Right atrium auricular region (tissue), 2 donors: ENCODE data around the gene HASPIN. TPM values are rescaled to one million over a fixed set of nuclear protein-coding genes. Genes with fewer than 3 reads are reported as not detected.
"Not testable (repeated sequence)": the region's sequence is repeated elsewhere in the genome, so short reads cannot be mapped to it uniquely, and the experiment has no call there.

Source experiments
- DNase-seq: peaks from one replicate; pipeline ENCODE4 v3.0.0-alpha.2; 2019; ENCODE audit warnings: low spot score
- H3K27ac ChIP-seq, 2 donors: fragments of 200-600 bp; sonication (generic); 1 replicate in 1 of 2; 2 replicates in 1 of 2; pipeline ENCODE4 v1.5.1; 2016 to 2019
- H3K27me3 ChIP-seq, 2 donors: fragments of 200-600 bp; sonication (generic); one replicate each; pipeline versions ENCODE4 v1.5.1 to v1.6.0; 2017 to 2019
- H3K36me3 ChIP-seq: fragments of 200-600 bp; sonication (generic); one replicate; pipeline ENCODE4 v1.5.1; 2016
- H3K4me1 ChIP-seq, 2 donors: fragments of 200-600 bp; sonication (generic); one replicate each; pipeline versions ENCODE4 v1.5.1 to v1.6.0; 2017 to 2019
- H3K4me3 ChIP-seq, 2 donors: fragments of 200-600 bp; sonication (generic); 1 replicate in 1 of 2; 2 replicates in 1 of 2; pipeline ENCODE4 v1.5.1; 2017 to 2019; ENCODE audit warnings: mild to moderate bottlenecking in 1 of 2, moderate library complexity in 1 of 2
- H3K9me3 ChIP-seq, 2 donors: fragments of 200-600 bp; sonication (generic); one replicate each; pipeline ENCODE4 v1.5.1; 2019
- total RNA-seq, 2 donors: library from RNA; depleted of rRNA; stranded (reverse); fragments of >200 nt; gene quantifications; one replicate each; pipeline ENCODE4 v1.1.0, GENCODE V29; 2016
- TF ChIP-seq, protein P1 (sequence below), 2 donors: fragments of 200-600 bp; sonication (generic); IDR thresholded peaks; one replicate each; pipeline ENCODE4 v1.5.1; 2019; ENCODE audit warnings: antibody characterized with exemption in 2 of 2

The HASPIN gene
- total RNA-seq, 2 donors from 2014 or later, result not detected

DNA sequence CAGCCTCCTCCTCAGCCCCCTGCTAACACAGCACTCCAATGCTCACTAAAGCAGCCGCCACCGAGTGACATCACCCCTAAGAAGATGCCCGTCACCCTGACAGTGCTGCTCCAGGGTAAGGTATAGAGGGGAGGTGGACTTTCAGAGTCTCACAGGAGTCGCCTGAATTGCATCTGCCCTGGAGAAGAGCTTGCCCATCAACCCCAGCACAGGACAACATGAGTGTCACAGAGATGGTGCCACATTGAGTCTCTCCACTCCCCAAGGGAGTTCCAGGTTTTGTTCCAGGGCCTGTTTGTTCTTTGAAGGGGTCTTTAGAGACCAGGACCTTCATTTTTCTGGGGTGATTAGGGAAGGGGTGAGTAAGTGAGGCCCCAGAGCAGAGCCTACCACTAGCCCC is 25.6 kb upstream of the HASPIN start:
- TF ChIP-seq, protein P1, sequence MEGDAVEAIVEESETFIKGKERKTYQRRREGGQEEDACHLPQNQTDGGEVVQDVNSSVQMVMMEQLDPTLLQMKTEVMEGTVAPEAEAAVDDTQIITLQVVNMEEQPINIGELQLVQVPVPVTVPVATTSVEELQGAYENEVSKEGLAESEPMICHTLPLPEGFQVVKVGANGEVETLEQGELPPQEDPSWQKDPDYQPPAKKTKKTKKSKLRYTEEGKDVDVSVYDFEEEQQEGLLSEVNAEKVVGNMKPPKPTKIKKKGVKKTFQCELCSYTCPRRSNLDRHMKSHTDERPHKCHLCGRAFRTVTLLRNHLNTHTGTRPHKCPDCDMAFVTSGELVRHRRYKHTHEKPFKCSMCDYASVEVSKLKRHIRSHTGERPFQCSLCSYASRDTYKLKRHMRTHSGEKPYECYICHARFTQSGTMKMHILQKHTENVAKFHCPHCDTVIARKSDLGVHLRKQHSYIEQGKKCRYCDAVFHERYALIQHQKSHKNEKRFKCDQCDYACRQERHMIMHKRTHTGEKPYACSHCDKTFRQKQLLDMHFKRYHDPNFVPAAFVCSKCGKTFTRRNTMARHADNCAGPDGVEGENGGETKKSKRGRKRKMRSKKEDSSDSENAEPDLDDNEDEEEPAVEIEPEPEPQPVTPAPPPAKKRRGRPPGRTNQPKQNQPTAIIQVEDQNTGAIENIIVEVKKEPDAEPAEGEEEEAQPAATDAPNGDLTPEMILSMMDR (IDR thresholded peaks at IDR 0.05), result no peak
- peaks cover 0 to 24% of the 10 kb centered on the region in 2 donors for H3K4me1 ChIP-seq
- no peak overlapping the region for H3K27ac ChIP-seq
- H3K4me3 ChIP-seq, result no peak overlapping the region
- H3K27me3 ChIP-seq, result peaks cover 0 to 11% of the 10 kb centered on the region in 2 donors
- no peaks in the 10 kb centered on the region for H3K36me3 ChIP-seq
- no peak for DNase-seq
- no peaks in the 10 kb centered on the region for H3K9me3 ChIP-seq

DNA sequence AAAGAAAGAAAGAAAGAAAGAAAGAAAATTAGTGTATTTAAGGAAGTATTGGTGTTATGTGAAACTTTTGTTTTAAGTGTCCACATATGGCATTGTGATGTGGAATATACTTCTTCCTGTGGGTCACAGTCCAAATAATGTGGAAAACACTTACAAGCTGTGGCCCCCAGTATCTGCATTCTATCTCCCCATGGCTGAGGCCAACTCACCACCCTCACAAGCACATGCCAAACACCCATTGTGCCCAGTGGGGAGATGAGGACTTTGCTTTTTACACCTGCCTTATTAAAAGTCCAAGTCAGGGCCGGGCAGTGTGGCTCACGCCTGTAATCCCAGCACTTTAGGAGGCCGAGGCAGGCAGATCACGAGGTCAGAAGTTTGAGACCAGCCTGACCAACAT is 23.8 kb upstream of the HASPIN start:
- Histone ChIP-seq H3K9me3 (no peaks in the 10 kb centered on the region), H3K4me1 (peaks cover 0 to 19% of the 10 kb centered on the region in 2 donors), H3K4me3 (no peak overlapping the region), H3K27ac (no peak overlapping the region), H3K36me3 (no peaks in the 10 kb centered on the region), H3K27me3 (peaks cover 0 to 8% of the 10 kb centered on the region in 2 donors)
- no peak for DNase-seq
- TF ChIP-seq, protein P1 (IDR thresholded peaks at IDR 0.05), result no peak

DNA sequence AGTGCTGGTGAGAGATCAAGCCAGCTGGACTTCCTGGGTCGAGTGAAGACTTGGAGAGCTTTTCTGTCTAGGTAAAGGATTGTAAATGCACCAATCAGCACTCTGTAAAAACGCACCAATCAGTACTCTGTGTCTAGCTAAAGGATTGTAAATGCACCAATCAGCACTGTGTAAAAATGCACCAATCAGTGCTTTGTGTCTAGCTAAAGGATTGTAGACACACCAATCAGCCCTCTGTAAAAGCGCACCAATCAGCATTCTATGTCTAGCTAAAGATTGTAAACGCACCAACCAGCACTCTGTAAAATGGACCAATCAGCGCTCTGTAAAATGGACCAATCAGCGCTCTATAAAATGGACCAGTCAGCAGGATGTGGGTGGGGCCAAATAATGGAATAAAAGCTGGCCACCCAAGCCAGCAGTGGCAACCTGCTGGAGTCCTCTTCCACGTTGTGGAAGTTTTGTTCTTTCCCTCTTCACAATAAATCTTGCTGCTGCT is 21.6 kb upstream of the HASPIN start:
- not testable (repeated sequence) for H3K4me3 ChIP-seq, H3K27ac ChIP-seq, H3K27me3 ChIP-seq, H3K9me3 ChIP-seq, H3K36me3 ChIP-seq, H3K4me1 ChIP-seq, DNase-seq

DNA sequence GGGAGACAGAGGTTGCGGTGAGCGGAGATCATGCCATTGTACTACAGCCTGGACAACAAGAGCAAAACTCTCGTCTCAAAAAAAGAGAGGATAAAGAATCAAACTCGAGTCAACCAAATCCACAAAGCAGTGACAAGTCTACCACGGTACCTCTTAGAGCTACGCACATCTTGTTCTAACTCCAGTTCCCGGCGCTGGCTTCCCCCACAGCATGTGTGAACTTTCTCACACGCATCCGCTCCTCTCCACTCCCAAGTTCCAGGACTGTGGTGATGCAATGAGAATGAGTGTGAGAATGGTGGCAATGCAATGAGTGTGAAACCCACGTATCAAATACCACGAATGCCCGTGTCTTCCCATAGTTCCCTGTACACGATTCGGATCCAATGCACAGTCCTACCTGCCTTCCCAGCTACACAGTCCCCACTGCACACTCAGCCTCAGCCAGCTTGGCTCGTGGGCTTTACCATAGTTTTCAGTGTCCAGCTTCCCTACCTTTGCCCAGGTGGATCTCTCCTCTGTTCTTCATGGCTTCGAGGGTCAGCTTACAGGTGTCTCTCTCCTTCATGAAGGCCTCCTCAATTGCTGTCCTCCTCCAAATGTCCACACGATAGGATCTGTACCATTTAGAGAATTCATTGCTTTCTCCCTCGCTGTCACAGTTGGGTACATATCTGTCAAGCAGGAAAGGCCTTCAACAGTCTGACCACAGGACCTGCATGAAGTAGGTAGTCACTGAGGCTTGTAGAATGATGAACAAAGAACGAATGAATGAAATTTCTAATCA is 18.6 kb upstream of the HASPIN start:
- TF ChIP-seq, protein P1 (IDR thresholded peaks at IDR 0.05), result no peak
- no peaks in the 10 kb centered on the region for H3K27me3 ChIP-seq
- no peak overlapping the region for H3K27ac ChIP-seq
- H3K36me3 ChIP-seq, result no peaks in the 10 kb centered on the region
- no peak overlapping the region for H3K4me3 ChIP-seq
- no peaks in the 10 kb centered on the region for H3K4me1 ChIP-seq
- no peak for DNase-seq
- H3K9me3 ChIP-seq, result no peaks in the 10 kb centered on the region

DNA sequence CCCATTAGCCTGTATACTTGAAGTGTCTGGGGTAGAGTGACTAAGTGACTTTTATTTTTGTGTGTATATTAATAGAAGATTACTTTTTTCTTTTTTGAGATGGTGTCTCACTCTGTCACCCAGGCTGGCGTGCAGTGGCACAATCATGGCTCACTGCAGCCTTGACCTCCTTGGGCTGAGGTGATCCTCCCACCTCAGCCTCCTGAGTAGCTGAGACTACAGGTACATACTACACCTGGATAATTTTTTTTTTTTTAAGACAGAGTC is 18.1 kb upstream of the HASPIN start:
- not testable (repeated sequence) for H3K9me3 ChIP-seq, H3K4me1 ChIP-seq, H3K27ac ChIP-seq, H3K27me3 ChIP-seq, H3K36me3 ChIP-seq, H3K4me3 ChIP-seq, DNase-seq

DNA sequence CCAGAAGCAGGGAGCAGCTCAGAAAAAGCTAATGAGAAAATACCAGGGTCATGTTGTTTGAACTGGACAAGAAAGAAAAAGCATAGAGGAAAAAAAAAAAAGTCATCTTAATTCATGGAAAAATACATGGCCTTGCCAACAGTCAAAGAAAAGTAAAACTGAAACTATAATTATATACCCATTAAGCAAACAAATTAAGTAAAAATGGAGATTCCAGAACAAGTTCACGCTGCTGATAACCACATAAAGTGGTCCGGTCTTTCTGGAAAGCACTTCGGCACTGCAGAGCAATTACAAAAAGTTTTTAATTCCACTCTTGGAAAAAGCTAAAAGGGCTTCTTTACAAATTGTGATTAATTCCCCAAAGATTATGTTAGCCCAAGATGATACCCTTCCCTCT is 15.3 kb upstream of the HASPIN start:
- no peaks in the 10 kb centered on the region for H3K4me1 ChIP-seq
- TF ChIP-seq, protein P1 (IDR thresholded peaks at IDR 0.05), result no peak
- no peak for DNase-seq
- H3K27me3 ChIP-seq, result no peaks in the 10 kb centered on the region
- no peaks in the 10 kb centered on the region for H3K9me3 ChIP-seq
- no peaks in the 10 kb centered on the region for H3K36me3 ChIP-seq
- no peak overlapping the region for H3K27ac ChIP-seq
- no peak overlapping the region for H3K4me3 ChIP-seq

DNA sequence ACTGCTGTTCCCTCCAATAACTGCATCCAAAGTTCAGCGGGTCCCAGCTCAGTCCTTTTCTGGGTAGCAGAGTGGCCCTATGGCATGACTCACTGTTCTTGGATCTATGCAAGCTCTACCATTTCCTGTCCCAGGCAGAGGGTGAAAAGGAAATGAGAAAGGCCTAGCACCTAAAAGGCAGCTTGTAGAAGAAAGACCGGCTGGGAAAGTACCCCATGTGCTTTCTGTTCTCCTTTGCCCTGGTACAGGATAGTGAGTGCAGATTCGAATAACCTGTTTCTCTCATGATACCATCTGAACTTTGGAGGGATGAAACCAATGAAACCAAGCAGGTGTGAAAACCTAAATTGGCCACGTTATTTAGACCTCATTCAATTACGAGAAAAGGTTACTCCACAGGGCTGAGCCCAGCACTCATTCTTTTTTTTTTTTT is 12.7 kb upstream of the HASPIN start:
- DNase-seq, result no peak
- TF ChIP-seq, protein P1 (IDR thresholded peaks at IDR 0.05), result no peak
- no peaks in the 10 kb centered on the region for H3K9me3 ChIP-seq
- no peaks in the 10 kb centered on the region for H3K4me1 ChIP-seq
- H3K4me3 ChIP-seq, result no peak overlapping the region
- H3K27me3 ChIP-seq, result no peaks in the 10 kb centered on the region
- no peak overlapping the region for H3K27ac ChIP-seq
- peaks cover 16% of the 10 kb centered on the region for H3K36me3 ChIP-seq
